GM18873 (cell line): Measurements from ENCODE around the gene TUBGCP3.
"Not testable (repeated sequence)": the region's sequence is repeated elsewhere in the genome, so short reads cannot be mapped to it uniquely, and the experiment has no call there.

Experiments used
- ATAC-seq: cut with Tn5 transposase; IDR thresholded peaks from one replicate; pipeline ENCODE4 v1.9.1; 2021; ENCODE audit warnings: mild to moderate bottlenecking, moderate library complexity, moderate number of reproducible peaks; ENCODE audit not compliant: unreplicated experiment, low FRiP score

Gene TUBGCP3

GRCh38 chr13:112531263-112531794 lies 56.6 kb downstream of the TUBGCP3 start:
- no peak for ATAC-seq

GRCh38 chr13:112530861-112531260 lies 57.1 kb downstream of the TUBGCP3 start:
- no peak for ATAC-seq

GRCh38 chr13:112529216-112529615 lies 58.7 kb downstream of the TUBGCP3 start:
- ATAC-seq, result no peak

- ATAC-seq, result no peak
These were observed 61.7 kb downstream of the TUBGCP3 start for GRCh38 chr13:112526146-112526853.

- ATAC-seq, result no peak
These were observed 62.5 kb downstream of the TUBGCP3 start for GRCh38 chr13:112525356-112525945.

GRCh38 chr13:112522578-112522977 lies 65.4 kb downstream of the TUBGCP3 start:
- ATAC-seq, result no peak

- no peak for ATAC-seq
These were observed 66.8 kb downstream of the TUBGCP3 start for GRCh38 chr13:112521073-112521685.

- no peak for ATAC-seq
These were observed 68.4 kb downstream of the TUBGCP3 start for GRCh38 chr13:112519517-112520060.

- ATAC-seq, result no peak
These were observed 71.7 kb downstream of the TUBGCP3 start for GRCh38 chr13:112516218-112516617.

GRCh38 chr13:112513761-112514160 lies 74.2 kb downstream of the TUBGCP3 start:
- no peak for ATAC-seq

GRCh38 chr13:112510987-112511685 lies 76.8 kb downstream of the TUBGCP3 start:
- no peak for ATAC-seq

GRCh38 chr13:112510002-112510780 lies 77.8 kb downstream of the TUBGCP3 start:
- no peak for ATAC-seq

- no peak for ATAC-seq
These were observed 78.8 kb downstream of the TUBGCP3 start for GRCh38 chr13:112509190-112509589.

- no peak for ATAC-seq
These were observed 81.9 kb downstream of the TUBGCP3 start for GRCh38 chr13:112506046-112506445.

- no peak for ATAC-seq
These were observed 91.8 kb downstream of the TUBGCP3 start for GRCh38 chr13:112496166-112496565.

- ATAC-seq, result no peak
These were observed 92.5 kb downstream of the TUBGCP3 start for GRCh38 chr13:112495465-112495864.

GRCh38 chr13:112489199-112489598 lies 98.8 kb downstream of the TUBGCP3 start:
- ATAC-seq, result no peak

GRCh38 chr13:112488343-112489050 lies 99.5 kb downstream of the TUBGCP3 start:
- not testable (repeated sequence) for ATAC-seq

- no peak for ATAC-seq
These were observed 100.8 kb downstream of the TUBGCP3 start for GRCh38 chr13:112487127-112487517.
